Mesangial cell (primary cell): ENCODE data around the gene ZNF264. TPM values are rescaled to one million over a fixed set of nuclear protein-coding genes. Genes with fewer than 3 reads are reported as not detected.

Source experiments
- total RNA-seq: library from RNA; depleted of rRNA; stranded (reverse); fragments of >200 nt; gene quantifications from 2 replicates; pipeline ENCODE4 v1.2.3, GENCODE V29; 2015

ZNF264 gene
- 14.3 and 21.6 TPM in 2 replicates for total RNA-seq

DNA sequence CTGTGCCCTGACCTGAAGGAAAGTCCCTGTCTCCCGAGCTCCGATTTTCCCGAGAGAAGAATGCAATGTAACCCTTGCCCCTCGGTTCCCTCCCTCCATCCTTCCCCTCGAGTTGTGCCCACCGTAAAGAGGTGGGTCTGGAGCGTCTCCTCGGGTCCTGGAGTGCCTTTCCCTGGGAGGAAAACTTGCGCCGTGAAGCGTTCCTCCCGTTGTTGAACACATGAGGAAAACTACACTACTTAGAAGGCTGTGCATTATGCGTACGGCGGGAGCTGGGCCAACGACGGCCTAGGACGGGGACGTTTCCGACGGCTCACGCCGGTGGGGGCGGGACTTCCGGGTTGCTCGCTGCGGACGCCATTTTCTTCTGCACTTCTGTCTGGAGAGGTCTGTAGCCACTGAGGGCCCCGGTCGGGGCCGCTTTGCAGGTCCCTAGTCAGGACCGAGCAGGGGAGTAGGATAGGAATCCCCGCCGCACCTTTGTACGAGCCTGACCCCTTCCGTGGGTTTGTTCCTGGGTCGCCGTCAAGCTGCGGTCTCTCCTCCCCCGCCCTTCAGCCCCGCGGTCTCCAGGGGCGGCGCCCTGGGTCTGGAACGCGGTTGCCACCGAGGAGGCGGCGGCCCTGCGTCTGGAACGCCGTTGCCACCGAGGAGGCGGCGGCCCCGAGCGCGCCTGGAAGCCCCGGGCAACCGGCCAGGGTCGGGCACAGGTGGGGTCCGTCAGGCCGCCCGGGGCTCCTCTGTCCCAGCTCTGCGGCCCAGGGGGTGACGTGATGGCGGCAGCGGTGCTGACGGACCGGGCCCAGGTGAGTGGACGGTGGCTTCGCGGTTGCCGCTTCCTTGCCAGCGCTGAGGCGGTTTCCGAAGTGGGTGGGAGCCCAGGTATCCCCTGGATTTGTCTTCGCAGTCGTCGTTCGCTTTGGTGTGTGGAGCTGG, at the start of gene ZNF264:
TSS of gene ZNF264 (plus strand) at position 360 of the 936 bp plus-strand sequence. CDS start at position 774, 414 bp downstream.

GRCh38 chr19:57167385-57167784, 23.9 kb upstream of the ZNF264 start, which contains the start of gene DUXA:
Gene DUXA, minus strand, starts transcription at chr19:57167485. Its CDS starts 42 bp downstream, at chr19:57167443.

GRCh38 chr19:57240311-57241090, 49.2 kb downstream of the ZNF264 start, which contains the start of gene ZNF805:
Gene ZNF805, plus strand, starts transcription at chr19:57240632. Its CDS starts 260 bp downstream, at chr19:57240892.

Other genes with a start within 250 kb of the ZNF264 start
- not detected in 2 replicates for gene USP29, start 71.5 kb upstream of the ZNF264 start, total RNA-seq
- gene ZIM3, start 46.3 kb upstream of the ZNF264 start, total RNA-seq = not detected in 2 replicates
- gene DUXA, start 24.0 kb upstream of the ZNF264 start, total RNA-seq = not detected in 2 replicates
- gene AURKC, start 39.5 kb downstream of the ZNF264 start, total RNA-seq = 1.6 TPM in 1 of 2 replicates, not detected in the other
- 6.2 and 14.1 TPM in 2 replicates for gene ZNF805, start 49.1 kb downstream of the ZNF264 start, total RNA-seq
- 31.4 and 54.5 TPM in 2 replicates for gene ZNF460, start 89.0 kb downstream of the ZNF264 start, total RNA-seq
- 3.3 and 6.3 TPM in 2 replicates for gene ZNF543, start 129.0 kb downstream of the ZNF264 start, total RNA-seq
- 3.6 and 5.5 TPM in 2 replicates for gene ZNF304, start 159.8 kb downstream of the ZNF264 start, total RNA-seq
- gene TRAPPC2B, start 172.1 kb downstream of the ZNF264 start, total RNA-seq = 12.2 and 15.1 TPM in 2 replicates
- 0.65 and 0.89 TPM in 2 replicates for gene ZNF547, start 172.1 kb downstream of the ZNF264 start, total RNA-seq
- gene ZNF548, start 198.4 kb downstream of the ZNF264 start, total RNA-seq = 6.2 and 9.1 TPM in 2 replicates
- 4.1 TPM in 2 replicates for gene ZNF17, start 219.7 kb downstream of the ZNF264 start, total RNA-seq
- 7.5 and 16.3 TPM in 2 replicates for gene ZNF749, start 243.8 kb downstream of the ZNF264 start, total RNA-seq